VCaP (cell line): ENCODE measurements around the gene CDH13.

Experiments used
- H3K27ac ChIP-seq: fragments of 450-650 bp; 2 replicates; pipeline ENCODE4 v1.5.1; 2017
- CTCF ChIP-seq: fragments of 450-650 bp; conservative IDR thresholded peaks from 2 replicates; pipeline ENCODE4 v1.5.1; 2017; ENCODE audit warnings: mild to moderate bottlenecking, moderate library complexity

The CDH13 gene

GRCh38 chr16:82886146-82886545 is 259.4 kb downstream of the CDH13 start:
- no peak overlapping the region for H3K27ac ChIP-seq
- TF ChIP-seq CTCF = no peak

- no peak for TF ChIP-seq CTCF
- H3K27ac ChIP-seq = no peak overlapping the region
These were observed 261.8 kb downstream of the CDH13 start for GRCh38 chr16:82888591-82889001.

GRCh38 chr16:82891424-82891823 is 264.7 kb downstream of the CDH13 start:
- H3K27ac ChIP-seq = no peak overlapping the region
- TF ChIP-seq CTCF = no peak

- TF ChIP-seq CTCF = no peak
- no peak overlapping the region for H3K27ac ChIP-seq
These were observed 265.1 kb downstream of the CDH13 start for GRCh38 chr16:82891918-82892317.

GRCh38 chr16:82892324-82892723 is 265.6 kb downstream of the CDH13 start:
- no peak overlapping the region for H3K27ac ChIP-seq
- no peak for TF ChIP-seq CTCF

- no peak overlapping the region for H3K27ac ChIP-seq
- no peak for TF ChIP-seq CTCF
These were observed 269.1 kb downstream of the CDH13 start for GRCh38 chr16:82895843-82896242.

- no peak overlapping the region for H3K27ac ChIP-seq
- no peak for TF ChIP-seq CTCF
These were observed 272.2 kb downstream of the CDH13 start for GRCh38 chr16:82899006-82899405.
